ENCODE data around the gene CYP27C1. TPM values are rescaled to one million over a fixed set of nuclear protein-coding genes. Genes with fewer than 3 reads are reported as not detected.
A peak's percentile ranks its signal among the peaks of the same experiment; 100 is the strongest.
"Not testable (repeated sequence)": the region's sequence is repeated elsewhere in the genome, so short reads cannot be mapped to it uniquely, and the experiment has no call there.

Gene CYP27C1
- total and polyA plus RNA-seq, 4 donors = 1.0 to 4.8 (median 2.3) TPM

- Histone ChIP-seq H3K9me3 (ENCODE audit: control insufficient read depth, insufficient read depth, low read length) (no peaks in the 10 kb centered on the region), H3K36me3 (ENCODE audit: control insufficient read depth, insufficient read depth, low read length) (no peaks in the 10 kb centered on the region), H3K27me3 (ENCODE audit: control insufficient read depth, insufficient read depth, low read length) (no peaks in the 10 kb centered on the region), H3K4me1 (ENCODE audit: control insufficient read depth, insufficient read depth, low read length) (peaks cover 12% of the 10 kb centered on the region), H3K4me3 (ENCODE audit: low read depth, low read length) (no peak overlapping the region), H3K27ac (ENCODE audit: low read depth, low read length) (no peak overlapping the region)
- no peak for DNase-seq (ENCODE audit: low read depth in 4 of 6, low spot score in 6 of 6)
- WGBS (ENCODE audit: insufficient coverage) = 53% methylated on average over 3 of the region's 3 CpGs
These were observed 54.6 kb downstream of the CYP27C1 start for GRCh38 chr2:127165539-127165935.

- Histone ChIP-seq H3K36me3 (ENCODE audit: control insufficient read depth, insufficient read depth, low read length) (no peaks in the 10 kb centered on the region), H3K9me3 (ENCODE audit: control insufficient read depth, insufficient read depth, low read length) (no peaks in the 10 kb centered on the region), H3K4me3 (ENCODE audit: low read depth, low read length) (no peak overlapping the region), H3K4me1 (ENCODE audit: control insufficient read depth, insufficient read depth, low read length) (peaks cover 12% of the 10 kb centered on the region), H3K27me3 (ENCODE audit: control insufficient read depth, insufficient read depth, low read length) (no peaks in the 10 kb centered on the region), H3K27ac (ENCODE audit: low read depth, low read length) (no peak overlapping the region)
- WGBS (ENCODE audit: insufficient coverage) = 91% methylated on average over 9 of the region's 11 CpGs
- no peak for DNase-seq (ENCODE audit: low read depth in 4 of 6, low spot score in 6 of 6)
These were observed 55.1 kb downstream of the CYP27C1 start for GRCh38 chr2:127164761-127165538.

GRCh38 chr2:127163921-127164320, 56.2 kb downstream of the CYP27C1 start:
- no peak overlapping the region for H3K4me3 ChIP-seq (ENCODE audit: low read depth, low read length)
- no peak for DNase-seq (ENCODE audit: low read depth in 4 of 6, low spot score in 6 of 6)
- H3K27me3 ChIP-seq (ENCODE audit: control insufficient read depth, insufficient read depth, low read length) = no peaks in the 10 kb centered on the region
- H3K4me1 ChIP-seq (ENCODE audit: control insufficient read depth, insufficient read depth, low read length) = peaks cover 12% of the 10 kb centered on the region
- H3K36me3 ChIP-seq (ENCODE audit: control insufficient read depth, insufficient read depth, low read length) = no peaks in the 10 kb centered on the region
- 83% methylated on average over 1 of the region's 3 CpGs for WGBS (ENCODE audit: insufficient coverage)
- H3K9me3 ChIP-seq (ENCODE audit: control insufficient read depth, insufficient read depth, low read length) = no peaks in the 10 kb centered on the region
- H3K27ac ChIP-seq (ENCODE audit: low read depth, low read length) = no peak overlapping the region

GRCh38 chr2:127163090-127163406, 57.1 kb downstream of the CYP27C1 start:
- not testable (repeated sequence) for H3K27me3 ChIP-seq (ENCODE audit: control insufficient read depth, insufficient read depth, low read length); H3K9me3 ChIP-seq (ENCODE audit: control insufficient read depth, insufficient read depth, low read length); H3K36me3 ChIP-seq (ENCODE audit: control insufficient read depth, insufficient read depth, low read length); H3K4me3 ChIP-seq (ENCODE audit: low read depth, low read length); DNase-seq (ENCODE audit: low read depth in 4 of 6, low spot score in 6 of 6); H3K27ac ChIP-seq (ENCODE audit: low read depth, low read length)
- WGBS (ENCODE audit: insufficient coverage) = 94% methylated on average over 3 of the region's 7 CpGs
- H3K4me1 ChIP-seq (ENCODE audit: control insufficient read depth, insufficient read depth, low read length) = peaks cover 12% of the 10 kb centered on the region

- Histone ChIP-seq H3K9me3 (ENCODE audit: control insufficient read depth, insufficient read depth, low read length) (no peaks in the 10 kb centered on the region), H3K4me3 (ENCODE audit: low read depth, low read length) (no peak overlapping the region), H3K27me3 (ENCODE audit: control insufficient read depth, insufficient read depth, low read length) (no peaks in the 10 kb centered on the region), H3K36me3 (ENCODE audit: control insufficient read depth, insufficient read depth, low read length) (no peaks in the 10 kb centered on the region), H3K27ac (ENCODE audit: low read depth, low read length) (no peak overlapping the region), H3K4me1 (ENCODE audit: control insufficient read depth, insufficient read depth, low read length) (peaks cover 14% of the 10 kb centered on the region)
- DNase-seq (ENCODE audit: low read depth in 4 of 6, low spot score in 6 of 6) = no peak
- 92% methylated on average over 7 of the region's 7 CpGs for WGBS (ENCODE audit: insufficient coverage)
These were observed 57.6 kb downstream of the CYP27C1 start for GRCh38 chr2:127162261-127163089.

GRCh38 chr2:127161176-127162136, 58.6 kb downstream of the CYP27C1 start:
- no peaks in the 10 kb centered on the region for H3K9me3 ChIP-seq (ENCODE audit: control insufficient read depth, insufficient read depth, low read length)
- no peaks in the 10 kb centered on the region for H3K27me3 ChIP-seq (ENCODE audit: control insufficient read depth, insufficient read depth, low read length)
- 58% methylated on average over 7 of the region's 12 CpGs for WGBS (ENCODE audit: insufficient coverage)
- no peak overlapping the region for H3K27ac ChIP-seq (ENCODE audit: low read depth, low read length)
- peaks cover 16% of the 10 kb centered on the region for H3K4me1 ChIP-seq (ENCODE audit: control insufficient read depth, insufficient read depth, low read length)
- H3K36me3 ChIP-seq (ENCODE audit: control insufficient read depth, insufficient read depth, low read length) = no peaks in the 10 kb centered on the region
- no peak overlapping the region for H3K4me3 ChIP-seq (ENCODE audit: low read depth, low read length)
- peak in 1 of 6 donors; percentile 16 for DNase-seq (ENCODE audit: low read depth in 4 of 6, low spot score in 6 of 6)

GRCh38 chr2:127160676-127161075, 59.4 kb downstream of the CYP27C1 start:
- no peak for DNase-seq (ENCODE audit: low read depth in 4 of 6, low spot score in 6 of 6)
- Histone ChIP-seq H3K36me3 (ENCODE audit: control insufficient read depth, insufficient read depth, low read length) (no peaks in the 10 kb centered on the region), H3K27me3 (ENCODE audit: control insufficient read depth, insufficient read depth, low read length) (no peaks in the 10 kb centered on the region), H3K27ac (ENCODE audit: low read depth, low read length) (no peak overlapping the region), H3K9me3 (ENCODE audit: control insufficient read depth, insufficient read depth, low read length) (no peaks in the 10 kb centered on the region), H3K4me1 (ENCODE audit: control insufficient read depth, insufficient read depth, low read length) (peaks cover 11% of the 10 kb centered on the region), H3K4me3 (ENCODE audit: low read depth, low read length) (no peak overlapping the region)
- 82% methylated on average over 1 of the region's 3 CpGs for WGBS (ENCODE audit: insufficient coverage)

GRCh38 chr2:127159543-127159942, 60.6 kb downstream of the CYP27C1 start:
- 80% methylated on average over 1 of the region's 2 CpGs for WGBS (ENCODE audit: insufficient coverage)
- no peak for DNase-seq (ENCODE audit: low read depth in 4 of 6, low spot score in 6 of 6)
- H3K4me3 ChIP-seq (ENCODE audit: low read depth, low read length) = no peak overlapping the region

GRCh38 chr2:127158614-127159290, 61.3 kb downstream of the CYP27C1 start:
- peaks cover 4% of the 10 kb centered on the region for H3K4me1 ChIP-seq (ENCODE audit: control insufficient read depth, insufficient read depth, low read length)
- H3K27ac ChIP-seq (ENCODE audit: low read depth, low read length) = no peak overlapping the region
- no peaks in the 10 kb centered on the region for H3K36me3 ChIP-seq (ENCODE audit: control insufficient read depth, insufficient read depth, low read length)
- no peak overlapping the region for H3K4me3 ChIP-seq (ENCODE audit: low read depth, low read length)
- H3K27me3 ChIP-seq (ENCODE audit: control insufficient read depth, insufficient read depth, low read length) = no peaks in the 10 kb centered on the region
- 92% methylated on average over 1 of the region's 11 CpGs for WGBS (ENCODE audit: insufficient coverage)
- no peaks in the 10 kb centered on the region for H3K9me3 ChIP-seq (ENCODE audit: control insufficient read depth, insufficient read depth, low read length)
- no peak for DNase-seq (ENCODE audit: low read depth in 4 of 6, low spot score in 6 of 6)

More at GRCh38 chr2:127159543-127159942, 60.6 kb downstream of the CYP27C1 start:
- Histone ChIP-seq H3K27me3 (ENCODE audit: control insufficient read depth, insufficient read depth, low read length) (no peaks in the 10 kb centered on the region), H3K4me1 (ENCODE audit: control insufficient read depth, insufficient read depth, low read length) (peaks cover 4% of the 10 kb centered on the region), H3K9me3 (ENCODE audit: control insufficient read depth, insufficient read depth, low read length) (no peaks in the 10 kb centered on the region), H3K36me3 (ENCODE audit: control insufficient read depth, insufficient read depth, low read length) (no peaks in the 10 kb centered on the region), H3K27ac (ENCODE audit: low read depth, low read length) (no peak overlapping the region)
